Stimulated activated CD4-positive, alpha-beta T cell treated with anti-CD3 and anti-CD28 coated beads, Interleukin-15, amount 100 ng/mL, for 48 hours (primary cell): Measurements from ENCODE around the gene SHISAL1.
"Not testable (repeated sequence)": the region's sequence is repeated elsewhere in the genome, so short reads cannot be mapped to it uniquely, and the experiment has no call there.

Experiments used
- DNase-seq, 2 donors: peaks; one replicate each; pipeline ENCODE4 v3.0.0-alpha.2; 2020; ENCODE audit warnings: low read depth in 2 of 2

Gene SHISAL1

GRCh38 chr22:44302363-44302762 is 10.4 kb downstream of the SHISAL1 start:
- not testable (repeated sequence) for DNase-seq

- DNase-seq: no peak
Measured at GRCh38 chr22:44301039-44301438, 11.7 kb downstream of the SHISAL1 start.

GRCh38 chr22:44299124-44299523 is 13.6 kb downstream of the SHISAL1 start:
- no peak for DNase-seq

GRCh38 chr22:44298406-44299091 is 14.2 kb downstream of the SHISAL1 start:
- DNase-seq: no peak

- no peak for DNase-seq
Measured at GRCh38 chr22:44297470-44298061, 15.2 kb downstream of the SHISAL1 start.

GRCh38 chr22:44295406-44295805 is 17.3 kb downstream of the SHISAL1 start:
- no peak for DNase-seq

GRCh38 chr22:44293876-44294275 is 18.9 kb downstream of the SHISAL1 start:
- DNase-seq: no peak

- no peak for DNase-seq
Measured at GRCh38 chr22:44293034-44293433, 19.7 kb downstream of the SHISAL1 start.

GRCh38 chr22:44292521-44292920 is 20.2 kb downstream of the SHISAL1 start:
- no peak for DNase-seq

GRCh38 chr22:44291674-44292360 is 20.9 kb downstream of the SHISAL1 start:
- no peak for DNase-seq

GRCh38 chr22:44291265-44291664 is 21.5 kb downstream of the SHISAL1 start:
- DNase-seq: no peak

- no peak for DNase-seq
Measured at GRCh38 chr22:44289414-44290171, 23.2 kb downstream of the SHISAL1 start.

GRCh38 chr22:44288913-44289312 is 23.8 kb downstream of the SHISAL1 start:
- no peak for DNase-seq

GRCh38 chr22:44287741-44288140 is 25.0 kb downstream of the SHISAL1 start:
- no peak for DNase-seq

- DNase-seq: no peak
Measured at GRCh38 chr22:44287121-44287693, 25.5 kb downstream of the SHISAL1 start.

GRCh38 chr22:44286646-44287045 is 26.1 kb downstream of the SHISAL1 start:
- DNase-seq: no peak

GRCh38 chr22:44284711-44285110 is 28.0 kb downstream of the SHISAL1 start:
- no peak for DNase-seq

- DNase-seq: no peak
Measured at GRCh38 chr22:44281768-44282637, 30.7 kb downstream of the SHISAL1 start.

- DNase-seq: no peak
Measured at GRCh38 chr22:44280665-44281188, 32.0 kb downstream of the SHISAL1 start.

GRCh38 chr22:44279069-44279360 is 33.7 kb downstream of the SHISAL1 start:
- no peak for DNase-seq
